GM19238 (cell line): ENCODE results near the gene ASRGL1.

Source experiments
- DNase-seq: peaks from one replicate; pipeline ENCODE4 v3.0.0; 2011; ENCODE audit warnings: low spot score; ENCODE audit not compliant: insufficient read length

Gene ASRGL1

DNA sequence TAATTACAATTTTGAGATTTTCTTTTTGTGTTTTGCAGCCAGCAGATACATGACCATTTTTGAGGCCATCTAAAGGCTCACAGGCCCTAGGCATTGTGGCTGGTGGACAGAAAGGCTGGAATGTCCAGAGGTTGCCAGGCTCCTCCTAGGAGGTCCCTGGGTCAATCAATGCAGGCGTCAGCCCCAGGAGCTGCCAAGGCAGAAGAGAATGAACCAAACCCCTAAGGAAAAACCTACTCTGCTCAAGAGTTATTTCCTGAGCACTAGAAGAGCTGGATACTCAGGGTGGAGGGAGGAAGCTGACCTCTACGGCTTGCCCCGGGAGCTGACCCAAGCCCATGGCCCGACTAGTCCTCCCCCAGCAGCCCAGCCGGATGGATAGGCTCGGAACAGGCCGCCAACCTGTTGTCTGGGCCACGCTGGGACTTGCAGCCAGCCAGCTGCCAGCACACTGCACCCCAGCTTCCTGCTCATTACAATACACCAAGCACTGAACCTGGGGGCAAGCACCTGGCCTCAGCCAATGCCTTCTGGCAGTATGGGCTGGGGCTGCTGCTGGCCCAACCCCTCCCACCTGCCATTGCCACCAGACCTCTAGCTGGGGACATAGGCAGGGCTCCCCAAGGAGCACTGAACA lies 75.9 kb downstream of the ASRGL1 start:
- no peak for DNase-seq

DNA sequence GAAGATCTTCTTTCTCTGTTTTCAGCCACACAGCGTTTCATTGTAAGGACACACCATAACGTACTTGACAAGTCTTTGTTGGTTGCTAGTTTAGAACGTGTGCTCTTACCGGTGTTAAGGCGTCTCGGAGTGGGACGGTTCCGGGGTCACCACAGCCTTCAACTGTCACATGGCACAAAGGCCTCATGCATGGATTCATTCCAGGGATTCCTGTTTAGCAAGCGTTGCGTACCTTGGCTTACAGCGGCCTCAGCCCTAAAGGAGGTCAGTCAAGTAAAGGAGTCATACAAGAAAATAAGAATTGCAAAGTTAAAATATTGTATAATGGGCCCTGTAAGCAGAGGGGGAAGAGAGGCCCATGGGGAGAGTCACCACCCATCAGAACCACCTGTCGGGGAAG lies 79.3 kb downstream of the ASRGL1 start:
- no peak for DNase-seq

DNA sequence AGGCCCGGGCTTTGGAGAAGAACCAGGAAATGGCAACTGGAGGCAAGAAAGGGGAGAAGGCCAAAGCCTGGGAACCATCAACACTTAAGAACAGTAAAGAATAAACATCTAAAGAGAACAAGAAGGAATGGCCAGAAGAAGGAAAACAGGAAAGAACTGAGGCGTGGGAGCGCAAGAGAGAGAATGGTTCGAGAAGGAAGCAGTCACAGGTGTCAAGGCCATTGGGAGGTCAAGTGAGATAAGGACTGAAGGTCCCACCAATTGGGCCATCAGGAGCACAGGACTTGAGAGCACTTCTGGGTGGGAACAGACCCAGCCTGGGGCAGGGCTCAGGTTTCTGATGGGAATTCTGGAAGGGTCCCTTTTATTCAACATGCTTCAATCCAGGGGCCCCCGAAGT lies 80.9 kb downstream of the ASRGL1 start:
- no peak for DNase-seq

DNA sequence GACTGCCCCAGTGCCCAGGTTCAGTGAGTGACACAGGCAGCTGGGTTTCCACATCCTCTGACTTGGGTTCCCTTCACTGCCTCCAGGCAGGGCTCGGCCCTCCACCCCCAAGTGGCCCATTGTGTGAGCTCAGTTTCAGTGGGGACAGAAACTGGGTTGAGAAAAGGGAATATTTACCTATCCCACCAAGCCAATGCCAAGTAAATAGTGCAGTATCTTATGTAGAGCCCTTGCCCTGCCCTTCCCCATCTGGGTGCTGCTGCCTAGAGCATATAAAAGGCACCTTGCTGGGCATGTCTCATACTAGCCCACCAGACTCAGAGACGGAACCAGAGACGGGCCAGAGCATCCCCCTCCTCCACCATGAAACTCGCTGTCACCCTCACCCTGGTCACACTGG lies 81.5 kb downstream of the ASRGL1 start, which contains the start of gene SCGB1A1:
Gene SCGB1A1 (plus strand): TSS at position 301 of the 400 bp plus-strand sequence. CDS start 63 bp downstream, at position 364.
- DNase-seq: no peak

DNA sequence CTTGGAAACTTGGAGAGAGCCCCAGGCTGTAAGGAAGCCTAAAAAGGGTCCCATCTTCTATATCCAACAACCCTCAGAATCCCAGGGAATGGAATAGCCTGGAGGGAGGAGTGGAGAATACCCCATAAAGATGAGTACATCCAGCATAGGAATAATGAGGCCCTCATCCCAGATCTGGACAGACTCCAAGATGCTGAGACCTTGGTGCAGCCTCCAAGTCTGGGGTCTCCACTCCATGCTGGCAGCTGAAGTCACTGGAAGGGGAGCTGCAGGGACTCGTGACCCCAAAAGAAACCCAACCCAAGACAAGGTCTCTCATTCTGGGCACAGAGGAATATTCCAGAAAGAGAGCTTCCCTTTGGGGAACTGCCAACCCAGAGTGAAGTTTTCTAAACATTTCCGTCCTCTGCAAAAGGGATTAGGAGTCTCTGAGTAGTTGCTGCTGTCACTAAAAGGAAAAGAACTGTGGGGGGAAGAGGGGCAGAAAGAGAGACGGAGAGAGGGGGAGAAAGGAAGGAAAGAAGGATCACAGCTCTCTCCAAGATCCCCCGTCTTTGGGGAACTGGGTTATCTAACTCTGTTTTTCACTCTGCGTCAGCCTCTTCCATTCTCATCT lies 82.2 kb downstream of the ASRGL1 start:
- no peak for DNase-seq

DNA sequence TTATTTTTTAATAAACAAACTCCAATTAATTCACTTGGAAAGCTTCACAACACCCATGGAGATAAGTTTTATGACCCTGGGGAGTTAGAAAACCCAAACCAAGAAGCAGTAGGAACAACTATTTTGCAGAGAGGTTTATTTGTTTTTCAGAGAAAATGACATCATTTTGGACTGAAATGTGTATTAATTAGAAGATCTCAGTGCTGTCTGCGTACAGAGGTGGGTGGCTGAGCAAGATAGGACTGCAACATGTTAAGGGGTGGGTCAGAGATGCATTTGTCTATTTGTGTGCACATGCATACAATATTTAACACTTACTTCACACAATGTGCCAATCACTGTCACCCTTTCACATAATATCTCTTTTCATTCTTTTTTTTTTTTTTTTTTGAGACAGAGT lies 82.7 kb downstream of the ASRGL1 start:
- DNase-seq: no peak

DNA sequence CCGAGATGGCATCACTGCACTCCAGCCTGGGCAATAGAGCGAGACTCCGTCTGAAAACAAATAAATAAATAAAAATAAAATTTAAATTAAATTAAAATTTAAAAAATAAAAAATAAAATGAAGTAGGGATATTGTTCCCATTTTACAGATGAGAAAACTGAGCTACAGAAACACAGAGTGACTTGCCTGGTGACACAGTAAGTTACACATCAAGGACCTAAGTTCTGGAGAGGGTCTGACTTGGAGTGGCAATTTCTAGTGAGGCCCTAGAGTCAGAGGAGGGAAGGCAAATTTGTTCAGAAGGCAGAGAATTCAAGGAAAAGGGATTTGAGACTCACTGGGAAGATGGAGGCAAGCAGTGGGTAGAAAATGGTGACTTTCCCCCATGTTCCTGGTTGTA lies 83.6 kb downstream of the ASRGL1 start:
- DNase-seq: no peak

DNA sequence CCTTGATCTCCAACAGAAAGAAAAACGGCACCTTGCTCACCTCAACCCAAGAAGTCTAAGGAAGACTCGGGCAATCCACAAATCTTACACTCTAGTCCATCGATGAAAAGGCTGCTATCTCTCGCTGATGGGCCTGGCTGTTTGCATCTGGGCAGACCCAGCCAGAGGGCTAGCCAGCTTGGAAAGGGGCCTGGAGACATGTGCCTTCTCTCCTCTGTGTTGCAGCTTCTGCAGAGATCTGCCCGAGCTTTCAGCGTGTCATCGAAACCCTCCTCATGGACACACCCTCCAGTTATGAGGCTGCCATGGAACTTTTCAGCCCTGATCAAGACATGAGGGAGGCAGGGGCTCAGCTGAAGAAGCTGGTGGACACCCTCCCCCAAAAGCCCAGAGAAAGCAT lies 84.7 kb downstream of the ASRGL1 start:
- no peak for DNase-seq

DNA sequence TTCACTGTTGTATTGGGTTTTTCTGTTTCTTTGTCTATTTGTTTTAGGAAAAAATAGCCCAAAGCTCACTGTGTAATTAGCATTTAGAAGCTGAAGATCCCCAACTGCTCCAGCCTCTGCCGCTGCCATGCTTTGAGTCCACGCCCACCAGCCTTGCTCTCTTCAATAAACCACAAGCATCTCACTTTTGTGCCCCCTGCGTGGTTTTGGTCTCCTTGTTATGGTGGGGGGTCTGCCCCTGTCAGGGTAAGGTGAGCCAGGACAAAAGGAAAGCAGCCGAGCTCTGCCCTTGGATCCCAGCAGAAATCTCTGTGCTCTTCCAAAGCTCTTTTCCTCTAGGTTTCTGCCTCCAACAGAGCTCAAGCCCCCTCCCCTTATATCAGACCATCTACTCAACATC lies 85.8 kb downstream of the ASRGL1 start:
- DNase-seq: no peak

DNA sequence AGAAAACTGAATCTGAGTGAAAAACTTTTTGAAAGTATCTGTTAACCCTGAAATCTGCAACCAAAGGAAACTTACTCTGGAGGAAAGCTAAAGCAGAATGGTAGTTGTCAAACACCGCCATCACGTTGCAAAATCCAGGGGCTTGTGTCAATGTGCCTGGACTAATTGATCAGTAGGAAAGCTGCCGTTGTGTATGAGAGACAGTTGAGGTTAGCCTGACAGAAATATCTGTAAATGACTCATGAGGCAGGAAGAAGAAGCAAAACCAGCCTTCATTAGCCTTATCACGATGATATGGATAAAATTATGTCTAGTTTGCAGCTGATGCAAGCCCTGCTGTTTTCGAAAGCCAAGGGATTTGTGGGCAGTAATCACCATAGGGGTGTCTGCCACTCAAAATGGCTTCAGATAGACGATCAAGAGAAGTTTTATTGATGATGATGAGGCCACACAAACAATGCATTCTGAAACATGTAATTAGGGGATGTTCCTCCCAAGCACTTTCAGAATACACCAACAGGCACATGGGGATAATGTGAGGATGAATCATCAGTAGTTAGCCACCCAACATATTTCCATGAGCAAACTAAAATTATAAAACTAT lies 90.5 kb downstream of the ASRGL1 start:
- no peak for DNase-seq

DNA sequence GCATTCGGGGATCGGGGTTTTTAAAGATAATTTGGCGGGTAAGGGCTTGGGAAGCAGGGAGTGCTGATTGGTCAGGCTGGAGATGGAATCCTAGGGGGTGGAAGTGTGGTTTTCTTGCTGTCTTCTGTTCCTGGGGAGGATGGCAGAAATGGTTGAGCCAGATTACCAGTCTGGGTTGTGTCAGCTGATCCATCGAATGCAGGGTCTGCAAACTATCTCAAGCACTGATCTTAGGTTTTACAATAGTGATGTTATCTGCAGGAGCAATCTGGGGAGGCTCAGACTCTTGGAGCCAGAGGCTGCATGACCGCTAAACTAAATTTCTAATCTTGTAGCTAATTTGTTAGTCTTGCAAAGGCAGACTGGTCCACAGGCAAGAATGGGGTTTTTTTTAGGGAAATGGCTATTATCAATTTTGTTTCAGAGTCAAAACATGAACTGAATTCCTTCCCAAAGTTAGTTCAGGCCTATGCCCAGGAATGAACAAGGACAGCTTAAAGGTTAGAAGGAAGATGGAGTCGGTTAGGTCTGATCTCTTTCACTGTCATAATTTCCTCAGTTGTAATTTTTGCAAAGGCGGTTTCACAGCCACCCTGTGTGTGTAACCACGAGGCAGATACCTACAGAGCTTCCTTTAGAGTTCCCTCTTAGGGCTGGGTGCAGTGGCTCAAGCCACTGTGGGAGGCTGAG lies 91.8 kb downstream of the ASRGL1 start:
- DNase-seq: no peak

DNA sequence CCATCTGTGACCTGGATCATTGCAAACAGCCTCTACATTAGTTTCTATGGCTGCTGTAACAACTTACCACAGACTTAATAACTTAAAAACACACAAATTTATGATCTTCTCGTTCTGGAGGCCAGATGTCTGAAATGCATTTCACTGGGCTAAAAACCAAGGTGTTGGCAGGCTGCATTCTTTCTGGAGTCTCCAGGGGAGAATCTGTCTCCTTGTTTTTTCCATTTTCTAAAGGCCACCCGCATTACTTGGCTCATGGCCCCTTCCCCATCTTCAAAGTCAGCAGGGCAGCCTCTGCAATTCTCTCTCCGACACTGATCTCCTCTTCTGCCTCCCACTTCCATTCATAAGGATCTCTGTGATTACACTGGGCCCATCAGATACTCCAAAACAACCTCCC lies 93.2 kb downstream of the ASRGL1 start:
- no peak for DNase-seq

DNA sequence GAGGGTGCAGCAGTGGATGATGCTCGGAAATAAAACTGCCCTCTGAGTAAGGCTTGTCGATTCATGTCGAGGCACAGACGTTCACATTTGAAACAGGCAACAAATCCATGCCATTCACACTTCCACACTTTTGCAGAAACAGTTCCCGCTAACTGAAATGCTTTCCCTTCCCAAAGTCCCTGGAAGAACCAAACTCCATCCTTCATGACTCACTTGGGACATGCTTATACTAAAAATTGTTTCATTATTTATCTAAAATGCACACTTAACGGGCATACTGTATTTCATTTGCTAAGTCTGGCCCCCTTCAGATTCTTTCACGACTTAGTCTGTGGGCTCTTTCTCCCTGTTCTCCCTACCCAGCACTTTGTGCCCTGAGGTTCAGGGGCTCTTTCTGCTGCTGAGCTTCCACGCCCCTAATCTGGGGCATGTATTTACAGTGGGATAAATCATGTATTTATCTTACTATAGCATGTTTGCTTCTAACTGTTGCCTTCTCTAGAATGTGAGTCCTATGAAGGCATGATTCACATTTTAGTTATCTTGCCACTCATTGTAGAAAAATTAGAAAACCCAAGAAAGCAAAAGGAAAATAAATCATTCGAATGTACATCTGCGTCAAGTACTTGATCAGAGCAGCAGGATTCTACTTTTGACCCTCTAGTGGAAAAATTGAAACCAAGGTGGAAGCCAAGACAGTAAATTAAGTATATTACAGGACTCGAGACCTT lies 94.1 kb downstream of the ASRGL1 start:
- DNase-seq: no peak

DNA sequence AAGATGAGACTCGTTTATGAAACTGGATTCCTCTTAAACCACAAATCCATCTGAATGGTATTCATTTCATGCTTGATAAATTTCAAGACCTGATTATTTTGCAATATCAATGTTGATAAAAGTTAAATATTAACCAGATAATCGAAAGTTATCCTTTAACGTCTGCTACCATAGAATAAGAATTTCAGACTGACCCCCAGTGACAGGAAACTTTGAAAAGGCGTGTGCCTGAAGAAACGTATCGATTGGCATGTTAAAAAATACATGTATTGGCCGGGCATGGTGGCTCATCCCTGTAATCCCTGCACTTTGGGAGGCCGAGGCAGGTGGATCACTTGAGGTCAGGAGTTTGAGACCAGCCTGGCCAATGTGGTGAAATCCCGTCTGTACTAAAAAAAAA lies 95.4 kb downstream of the ASRGL1 start:
- DNase-seq: no peak

DNA sequence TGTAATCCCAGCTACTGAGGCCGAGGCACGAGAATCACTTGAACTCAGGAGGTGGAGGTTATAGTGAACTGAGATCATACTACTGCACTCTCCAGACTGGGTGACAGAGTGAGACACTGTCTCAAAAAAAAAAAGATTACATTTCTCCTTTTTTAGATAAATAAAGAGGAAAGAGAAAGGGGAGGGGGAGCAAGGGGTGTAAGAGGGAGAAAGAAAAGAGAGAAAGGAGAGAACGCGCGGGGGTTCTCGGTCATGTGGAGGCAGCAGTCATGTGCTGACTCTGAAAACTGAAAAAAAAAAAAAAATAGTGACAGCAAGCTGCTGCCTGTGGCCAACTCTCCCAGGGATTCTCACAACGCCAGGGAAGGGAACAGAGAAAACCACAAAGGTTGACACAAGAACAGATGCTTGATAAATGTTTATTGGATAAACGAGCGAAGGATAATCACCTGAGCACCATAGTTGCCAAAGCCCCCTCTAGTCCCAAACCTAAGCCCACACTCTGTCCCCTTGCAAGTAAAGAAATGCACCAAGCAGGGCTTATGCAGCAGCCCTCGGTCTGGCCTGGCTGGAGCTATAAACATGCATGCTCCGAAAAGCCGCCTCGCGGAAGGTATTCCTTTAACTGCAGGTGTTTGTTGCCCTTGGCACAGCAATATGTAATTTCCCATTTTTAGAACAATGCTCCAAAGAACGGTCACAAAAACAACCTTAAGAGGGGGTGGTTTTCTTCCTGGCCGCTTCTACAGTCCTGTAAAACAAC lies 96.1 kb downstream of the ASRGL1 start:
- DNase-seq: no peak

DNA sequence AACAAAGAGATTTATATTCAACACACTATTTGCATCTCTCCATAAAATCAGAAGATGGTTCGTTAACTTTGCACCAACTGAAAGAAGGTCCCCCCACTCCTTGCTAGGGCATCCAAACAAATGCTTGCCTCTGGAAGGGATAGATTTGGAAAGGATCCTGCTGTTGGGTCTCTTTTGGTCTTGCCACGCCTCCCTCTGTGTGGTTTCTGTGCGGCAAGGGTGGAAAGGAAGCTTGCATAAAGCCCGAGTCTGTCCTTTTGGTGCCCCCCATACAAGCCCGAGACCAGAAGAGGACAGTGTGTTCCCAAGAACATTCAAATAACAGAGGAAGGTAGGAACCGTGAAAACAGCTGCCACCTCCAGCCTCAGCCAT lies 96.6 kb downstream of the ASRGL1 start:
- no peak for DNase-seq

DNA sequence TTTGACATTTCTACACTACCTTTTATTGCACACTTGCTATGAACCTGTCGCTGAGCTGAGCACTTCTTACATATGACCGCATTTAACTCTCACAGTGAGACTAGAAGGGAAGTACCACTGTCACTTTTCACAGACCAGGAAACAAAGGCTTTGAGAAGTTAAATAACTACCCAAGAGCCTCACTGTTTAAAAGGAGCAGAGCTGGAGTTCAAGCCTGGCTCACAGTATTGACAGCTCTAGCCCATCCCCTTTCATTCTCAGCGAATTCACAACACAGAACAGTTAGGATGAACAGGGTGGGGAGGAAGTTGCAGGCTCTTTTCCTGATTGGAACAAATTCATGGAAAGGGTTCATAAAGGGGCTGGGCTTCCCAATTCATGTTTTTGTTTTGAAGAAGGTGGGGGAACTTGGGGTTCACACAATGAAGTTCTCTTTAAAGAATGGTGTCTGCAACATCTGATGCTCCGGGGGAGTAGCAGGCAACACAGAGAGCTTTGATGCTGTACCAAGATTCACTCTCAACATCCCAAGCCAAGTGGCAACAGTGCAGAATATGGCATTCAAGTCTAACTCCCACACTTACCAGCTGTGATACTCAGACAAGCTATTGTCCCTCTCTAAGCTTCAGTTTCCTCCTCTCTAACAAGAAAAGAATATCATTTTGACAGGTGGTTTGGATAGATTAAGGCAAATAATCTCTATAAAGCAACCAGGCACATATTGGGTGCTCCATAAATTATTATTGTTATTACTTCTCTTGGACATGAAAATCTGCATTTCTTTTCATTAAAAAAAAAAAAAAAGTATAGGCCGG lies 98.8 kb downstream of the ASRGL1 start:
- DNase-seq: no peak

DNA sequence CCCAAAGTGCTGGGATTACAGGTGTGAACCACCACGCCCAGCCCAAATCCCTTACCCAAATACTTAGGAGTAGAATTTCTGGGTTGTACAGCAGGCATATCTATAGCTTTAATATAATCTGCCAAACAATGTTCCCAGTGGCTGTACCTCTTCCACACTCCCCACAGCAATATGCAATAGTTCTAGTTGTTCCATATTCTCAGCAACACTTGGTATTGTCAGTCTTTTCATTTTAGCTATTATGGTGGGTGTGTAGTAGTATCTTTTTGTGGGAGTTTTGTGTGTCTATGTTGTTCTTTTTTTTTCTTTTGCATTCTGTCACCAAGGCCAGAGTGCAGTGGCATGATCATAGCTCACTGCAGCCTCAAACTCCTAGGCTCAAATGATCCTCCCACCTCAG lies 100.4 kb downstream of the ASRGL1 start:
- no peak for DNase-seq

DNA sequence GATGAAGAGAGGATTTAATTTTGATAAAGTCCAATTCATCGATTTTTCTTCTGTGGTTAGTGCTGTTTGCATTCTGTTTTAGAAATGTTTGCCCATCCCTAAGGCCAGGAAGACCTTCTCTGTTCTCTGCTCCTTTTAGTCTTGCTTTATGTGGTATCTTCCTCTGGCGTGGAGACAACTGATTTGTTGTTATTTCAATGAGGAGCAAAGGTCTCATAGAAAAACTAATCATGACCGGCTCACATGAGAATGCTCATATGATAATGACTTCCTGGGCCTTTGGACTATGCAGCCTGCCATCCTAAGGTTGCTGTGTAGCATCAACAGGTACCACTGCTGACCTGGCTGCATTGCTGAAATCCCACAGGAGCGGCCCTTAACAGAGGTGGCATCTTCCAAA lies 101.4 kb downstream of the ASRGL1 start:
- no peak for DNase-seq
